NCI-H1105 (cell line): Measurements from ENCODE around the gene MIA3.
A peak's percentile ranks its signal among the peaks of the same experiment; 100 is the strongest.
"Not testable (repeated sequence)": the region's sequence is repeated elsewhere in the genome, so short reads cannot be mapped to it uniquely, and the experiment has no call there.

Experiments used
- DNase-seq: peaks from one replicate; lab custom pipeline; 2025; lab: John Stamatoyannopoulos, UW

Gene MIA3

DNA sequence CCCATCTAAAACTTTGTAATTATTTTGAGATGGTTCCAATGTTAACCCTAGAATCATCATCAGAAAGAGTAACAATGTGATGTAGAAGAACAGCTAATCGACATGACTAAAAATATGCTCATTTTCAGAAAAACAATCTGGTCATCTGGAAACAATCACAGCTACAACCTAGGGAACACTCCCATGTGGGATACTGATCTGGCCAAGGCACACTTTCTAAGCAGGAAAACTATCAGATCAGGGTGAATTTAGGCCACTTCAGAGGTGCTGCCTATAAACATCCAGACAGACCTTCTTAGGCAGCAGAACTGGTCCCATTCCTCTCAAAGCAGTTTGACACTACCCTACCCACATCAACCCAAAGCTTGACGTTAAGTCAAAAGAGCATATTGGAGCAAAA, 51.2 kb downstream of the MIA3 start:
- DNase-seq: not testable (repeated sequence)

DNA sequence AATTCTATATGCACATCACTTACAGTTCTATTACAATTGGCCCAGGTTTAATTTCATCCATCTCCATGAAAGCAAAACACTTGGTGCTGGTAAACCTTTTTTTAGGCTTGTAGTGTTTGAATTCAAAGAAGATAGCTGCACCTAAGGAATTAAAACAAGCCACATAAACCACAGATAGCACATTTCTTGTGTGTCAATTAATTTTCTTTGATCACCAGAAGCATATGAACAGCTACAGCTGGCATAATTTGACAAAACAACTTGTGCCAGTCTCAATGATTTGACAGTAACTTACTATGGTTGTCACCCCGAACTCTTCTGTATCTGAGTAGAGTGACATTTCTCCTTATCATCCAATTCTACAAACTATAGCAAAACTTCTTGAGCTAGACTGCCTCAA, 52.2 kb downstream of the MIA3 start:
- DNase-seq: no peak

DNA sequence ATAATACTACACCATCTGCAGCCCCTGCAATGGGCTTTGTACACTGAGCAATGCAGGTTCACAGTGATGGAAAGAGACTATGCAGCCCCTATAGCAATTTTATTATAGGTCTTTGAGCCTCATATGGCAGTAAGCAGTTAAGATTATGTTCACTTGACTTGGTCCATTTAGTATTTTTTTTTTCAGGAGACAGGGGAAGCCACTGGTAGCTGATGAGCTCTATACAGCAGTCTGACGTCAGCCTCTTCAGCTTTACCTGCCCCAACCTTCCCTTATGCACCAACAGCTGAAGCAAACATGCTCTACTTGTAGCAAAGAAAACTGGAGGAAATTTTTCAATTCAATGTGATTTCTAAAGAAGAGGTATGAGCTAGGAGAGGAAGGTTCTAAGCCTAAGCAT, 62.2 kb downstream of the MIA3 start:
- DNase-seq: no peak

DNA sequence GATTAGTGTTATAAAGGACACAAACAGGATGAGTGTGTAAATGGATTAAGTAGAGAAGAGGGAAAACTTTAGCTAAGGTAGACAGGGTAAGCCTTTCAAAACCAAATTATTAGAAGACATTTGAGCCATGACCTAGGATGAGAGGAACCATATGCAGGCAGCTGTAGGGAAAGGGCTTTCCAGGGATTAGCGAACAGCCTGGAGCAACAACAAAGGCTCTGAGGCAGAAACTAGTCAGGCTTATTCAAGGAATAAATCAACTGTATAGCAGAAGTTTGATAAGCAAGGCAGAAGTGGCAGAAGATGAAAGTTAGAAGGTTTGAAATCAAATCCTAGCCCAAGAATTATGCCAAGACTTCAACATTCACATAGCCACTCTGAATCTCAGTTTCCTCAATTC, 73.1 kb downstream of the MIA3 start:
- no peak for DNase-seq

DNA sequence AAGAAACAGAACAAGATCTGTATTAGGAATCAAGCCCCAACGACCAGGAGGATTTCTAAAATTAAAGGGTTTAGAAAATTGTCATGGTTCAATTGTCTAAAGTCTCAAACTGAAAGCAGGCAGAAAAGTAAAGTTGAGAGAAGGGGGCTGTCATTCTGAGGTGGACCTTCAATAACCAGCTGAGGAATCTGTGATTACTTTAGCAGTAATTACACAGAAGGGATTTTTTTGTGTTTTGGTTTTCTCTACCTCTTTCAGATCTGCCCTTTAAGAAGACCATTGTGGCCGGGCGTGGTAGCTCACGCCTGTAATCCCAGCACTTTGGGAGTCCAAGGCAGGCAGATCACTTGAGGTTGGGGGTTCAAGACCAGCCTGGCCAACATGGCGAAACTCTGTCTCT, 77.0 kb downstream of the MIA3 start:
- DNase-seq: no peak

DNA sequence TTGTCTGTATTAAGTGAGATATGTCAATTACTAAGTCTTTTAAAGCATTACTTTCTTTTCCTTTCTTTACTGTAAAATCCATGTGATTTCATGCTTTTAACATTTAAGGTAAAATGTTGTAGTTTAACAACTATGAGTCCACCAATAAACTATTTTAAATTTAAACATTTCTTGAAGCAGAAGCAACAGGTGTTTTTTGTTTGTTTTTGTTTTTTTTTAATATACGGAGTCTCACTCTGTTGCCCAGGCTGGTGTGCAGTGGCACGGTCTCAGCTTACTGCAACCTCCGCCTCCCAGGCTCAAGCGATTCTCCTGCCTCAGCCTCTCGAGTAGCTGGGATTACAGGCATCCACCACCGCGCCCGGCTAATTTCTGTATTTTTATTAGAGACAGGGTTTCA, 78.8 kb downstream of the MIA3 start:
- DNase-seq: no peak

DNA sequence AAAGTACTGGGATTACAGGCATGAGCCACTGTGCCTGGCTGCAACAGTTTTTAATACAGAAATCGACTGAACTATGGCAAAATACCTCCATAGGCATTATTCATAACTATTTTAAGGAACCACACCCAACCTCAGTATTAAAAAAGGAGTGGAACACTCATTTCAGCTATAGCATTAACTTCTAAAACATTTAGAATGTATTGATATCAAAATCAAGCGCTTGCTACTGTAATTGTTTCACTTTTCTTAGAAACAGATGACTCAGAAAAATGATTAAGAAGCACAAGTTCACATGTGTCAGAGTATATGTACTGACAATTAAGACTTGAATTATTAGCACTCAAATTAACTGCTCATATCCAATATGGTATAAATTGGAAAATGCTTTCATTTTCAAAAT, 79.3 kb downstream of the MIA3 start:
- DNase-seq: no peak

DNA sequence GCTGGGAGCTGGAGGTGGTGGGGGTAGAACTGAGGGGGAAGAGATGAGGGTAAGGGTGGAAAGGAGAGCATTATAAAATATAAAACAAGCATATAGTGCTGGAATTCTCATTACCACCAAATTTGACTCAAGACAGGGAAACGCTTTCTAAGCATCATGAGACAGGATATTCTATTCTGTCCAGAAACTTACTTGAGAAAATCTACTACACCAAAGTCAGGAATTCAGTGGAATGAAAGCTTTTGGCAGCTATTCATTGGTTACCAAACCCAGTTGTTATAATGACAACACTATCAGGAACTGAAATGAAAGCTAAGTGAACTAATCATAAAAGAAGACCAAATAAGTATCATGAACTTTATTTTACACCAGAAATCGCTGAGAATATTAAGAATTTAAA, 79.9 kb downstream of the MIA3 start:
- no peak for DNase-seq

DNA sequence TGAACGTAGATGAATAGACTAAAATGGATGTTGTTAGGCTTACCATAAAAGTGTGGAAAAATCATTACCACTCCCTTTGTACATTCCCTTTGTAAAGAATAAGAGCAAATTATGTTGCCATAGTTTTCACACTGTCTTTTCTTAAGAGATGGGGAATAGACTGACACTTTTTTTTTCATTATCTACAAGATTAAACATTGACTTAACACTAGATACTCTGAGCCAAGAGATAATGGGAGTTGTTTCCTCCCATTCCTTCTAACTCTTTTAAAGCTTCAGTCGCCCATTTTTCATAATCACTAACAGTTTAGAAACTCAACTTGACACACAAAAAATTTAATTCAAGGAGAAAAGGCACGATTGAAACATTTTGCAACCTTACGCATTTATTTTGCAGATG, 84.3 kb downstream of the MIA3 start:
- no peak for DNase-seq

DNA sequence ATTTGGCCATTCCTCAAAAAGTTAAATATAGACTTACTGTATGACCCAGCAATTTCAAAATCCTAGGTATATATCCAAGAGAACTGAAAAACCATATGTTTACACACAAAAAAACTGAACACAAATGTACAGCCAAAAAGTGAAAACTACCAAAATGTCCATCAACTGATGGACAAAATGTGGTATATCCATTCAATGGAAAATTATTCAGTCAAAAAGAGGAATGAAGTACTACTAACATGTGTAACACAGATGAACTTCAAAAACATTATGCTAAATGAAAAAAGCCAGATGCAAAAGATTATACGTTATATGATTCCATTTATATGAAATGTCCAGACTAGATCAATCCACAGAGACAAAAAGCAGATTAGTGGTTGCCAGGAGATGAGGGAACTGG, 86.4 kb downstream of the MIA3 start:
- no peak for DNase-seq

DNA sequence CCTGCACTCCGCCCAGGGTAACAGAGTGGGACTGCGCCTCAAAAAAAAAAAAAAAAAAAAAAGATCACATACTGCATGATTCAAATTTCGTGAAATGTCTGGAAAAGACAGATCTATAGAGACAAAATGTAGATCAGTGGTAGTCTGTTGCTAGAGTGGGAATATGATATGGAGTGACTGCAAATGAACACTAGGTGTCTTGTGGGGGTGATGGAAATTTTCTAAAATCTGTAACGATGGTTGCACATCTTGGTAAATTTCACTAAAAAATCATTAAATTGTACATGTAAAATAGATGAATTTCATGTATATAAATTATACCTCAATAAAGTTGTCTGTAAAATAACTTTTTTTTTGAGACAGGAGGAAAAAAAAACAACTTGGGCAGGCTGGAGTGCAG, 88.9 kb downstream of the MIA3 start:
- DNase-seq: no peak

DNA sequence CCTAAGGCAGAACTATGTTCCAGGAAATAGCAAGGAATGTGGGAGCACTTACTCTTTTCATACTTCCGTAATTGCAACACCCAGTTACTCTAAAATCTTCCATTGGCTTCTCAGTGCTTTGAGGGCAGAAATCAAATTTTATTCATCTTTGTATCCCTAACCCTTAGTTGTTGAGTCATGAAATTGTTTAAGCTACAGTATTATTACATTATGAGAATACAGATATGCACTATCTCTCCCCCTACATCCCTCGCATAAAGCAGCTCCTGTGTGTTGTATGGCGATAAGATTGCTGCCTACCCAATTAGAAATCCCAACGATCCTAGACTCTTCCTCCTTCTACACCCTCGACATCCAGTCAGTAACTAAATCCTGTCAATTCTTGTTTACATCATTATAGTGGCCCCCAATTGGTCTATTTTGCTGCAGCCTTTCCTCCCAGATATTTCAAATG, 91.8 kb downstream of the MIA3 start:
- DNase-seq: no peak

DNA sequence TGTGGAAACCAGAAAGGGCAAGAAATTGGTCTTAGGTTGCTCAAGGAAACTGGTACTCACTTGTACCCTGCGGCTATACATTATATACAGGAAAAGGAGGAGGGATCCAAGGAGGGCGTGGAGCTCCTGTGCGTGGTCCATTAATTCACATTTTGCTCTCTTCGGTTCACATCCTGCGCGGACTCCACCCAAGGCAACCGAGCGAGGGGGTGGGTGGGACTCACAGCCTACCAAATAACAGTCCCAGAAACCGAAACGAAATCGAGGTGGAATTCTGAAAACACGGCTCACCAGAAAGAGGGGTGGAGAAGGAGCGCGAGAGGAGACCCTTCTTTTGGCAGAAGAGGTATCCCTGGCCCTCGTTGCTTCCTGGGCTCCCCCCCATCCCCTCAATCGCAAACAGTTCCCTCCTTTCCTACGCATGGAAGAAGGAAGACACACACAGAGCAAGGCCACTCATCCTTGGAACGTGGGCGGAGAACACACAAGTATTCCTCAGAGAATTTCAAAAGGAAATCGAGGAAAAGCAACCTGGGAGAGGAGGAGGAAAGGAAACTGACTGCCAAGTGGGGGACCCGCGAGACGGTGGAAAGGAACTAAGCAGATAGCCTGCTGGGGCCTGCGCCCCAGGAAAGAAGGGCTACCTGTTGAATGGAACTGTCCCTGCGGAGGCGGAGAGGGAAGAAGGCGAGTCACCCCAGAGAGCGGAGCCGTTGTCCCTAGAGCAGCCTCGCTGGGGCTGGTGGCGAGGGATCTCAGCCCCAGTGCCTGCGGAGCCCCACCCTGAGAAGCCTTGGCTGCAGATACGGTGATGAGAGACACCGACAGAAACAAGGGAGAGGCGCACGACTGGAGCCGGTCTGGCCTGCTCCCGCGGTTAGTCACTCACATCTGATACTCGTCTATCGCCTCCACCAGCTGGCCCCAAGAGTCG, 93.7 kb downstream of the MIA3 start:
- DNase-seq: peak; percentile 43

DNA sequence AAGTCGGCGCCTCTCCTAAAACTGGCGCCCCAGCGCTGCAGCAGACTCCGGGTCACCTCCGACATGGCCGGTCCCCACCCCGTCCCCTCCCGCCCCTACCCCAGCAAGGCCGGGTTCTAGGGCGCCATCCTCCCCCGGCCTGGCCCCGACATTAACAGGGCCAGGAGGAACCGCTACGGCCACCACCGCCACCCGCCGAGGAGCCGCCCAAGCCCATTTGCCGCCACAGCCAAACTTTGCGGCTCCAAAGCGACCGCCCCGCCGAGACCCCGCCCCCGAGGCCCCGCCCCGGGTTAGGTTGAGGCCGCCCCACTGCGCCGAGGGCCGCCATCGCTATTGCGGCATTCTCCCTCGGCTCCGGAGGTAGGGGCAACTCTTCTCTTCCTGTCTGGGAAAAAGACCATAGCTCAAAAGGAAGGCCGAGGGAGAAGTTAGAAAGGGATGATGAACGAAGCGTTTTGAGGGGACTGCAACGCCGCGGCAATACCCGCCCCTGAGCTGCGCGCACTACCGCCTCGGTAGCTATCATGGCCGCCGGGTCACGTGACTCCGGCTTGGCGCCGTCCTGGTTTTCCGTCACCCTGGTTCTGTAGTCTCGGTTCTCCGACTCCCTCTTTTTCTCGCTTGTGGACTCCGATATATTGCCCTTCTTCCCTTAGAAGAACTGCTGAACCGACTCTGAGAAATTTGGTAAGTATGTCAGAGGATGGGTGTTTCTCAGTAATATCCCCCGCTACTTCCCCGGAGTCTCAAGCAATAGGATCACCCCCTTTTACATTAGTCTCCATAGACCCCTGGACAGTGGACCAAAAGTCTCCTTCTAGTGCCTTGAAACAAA, 94.6 kb downstream of the MIA3 start, which contains the start of the genes AIDA and BROX:
TSS of gene AIDA (minus strand) at position 239 of the 838 bp plus-strand sequence. CDS start at position 65, 174 bp downstream.
TSS of gene BROX (plus strand) at position 312 of the 838 bp plus-strand sequence. CDS start 3,136 bp downstream, outside the sequence.
- peak; percentile 85 for DNase-seq

DNA sequence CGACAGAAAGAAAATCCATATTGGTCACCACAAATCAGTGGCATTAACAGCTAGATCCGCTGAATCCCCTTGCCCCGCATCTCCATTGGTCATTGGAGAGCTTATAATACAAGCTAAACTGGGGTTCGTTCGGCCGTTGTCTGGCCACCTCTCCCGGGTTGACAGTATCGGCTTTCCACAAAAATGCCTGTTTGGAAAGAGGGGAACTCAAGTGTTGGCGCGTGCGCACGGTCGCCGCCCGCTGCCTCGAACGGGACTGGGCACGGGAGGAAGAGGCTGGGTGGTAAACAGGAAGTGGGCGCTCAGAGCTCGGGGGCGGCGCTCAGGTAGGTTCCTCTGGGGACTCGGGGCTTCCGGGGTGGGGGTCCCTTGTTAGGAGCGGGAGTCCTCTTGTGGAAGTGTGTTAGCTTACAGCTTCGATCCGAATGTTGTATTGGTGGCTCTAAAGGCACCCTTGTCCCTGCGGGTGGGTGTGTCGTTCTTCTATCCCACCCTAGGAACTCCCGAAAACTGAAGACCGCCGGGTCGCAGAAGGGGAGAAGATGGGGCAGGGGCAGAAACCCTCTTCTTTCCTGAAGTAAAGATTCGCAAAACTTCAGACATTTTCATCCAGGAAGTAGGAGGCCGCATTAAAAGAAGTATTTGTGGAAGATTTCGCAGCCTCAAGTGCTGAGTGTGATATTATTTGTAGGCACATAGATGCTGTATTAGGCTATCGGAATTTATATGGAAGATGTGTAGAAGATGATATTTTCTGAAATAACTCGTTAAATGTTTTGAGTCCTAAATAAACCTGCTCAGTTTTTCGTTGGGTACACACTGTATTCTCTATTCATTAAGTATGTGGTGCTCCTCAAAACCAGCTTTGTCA, 95.4 kb downstream of the MIA3 start:
- DNase-seq: peak; percentile 97

DNA sequence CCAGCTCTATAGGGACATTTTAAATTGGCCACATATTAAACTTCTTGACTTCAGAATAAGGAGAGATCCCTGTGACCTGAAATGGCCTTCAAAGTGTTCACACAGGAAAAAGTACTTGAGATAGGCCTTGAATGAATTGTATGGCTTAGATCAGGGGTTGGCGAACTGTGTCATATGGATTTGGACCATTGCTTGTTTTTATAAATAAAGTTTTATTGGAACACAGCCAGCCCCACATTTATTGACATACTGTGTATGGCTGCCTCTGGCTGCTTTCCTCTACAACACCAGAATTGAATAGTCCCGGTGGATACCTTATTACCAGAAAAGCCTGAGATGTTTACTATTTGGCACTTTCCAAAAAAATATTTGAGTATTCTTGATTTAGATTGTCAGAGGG, 98.5 kb downstream of the MIA3 start:
- DNase-seq: no peak
